Mammary epithelial cell (primary cell): ENCODE measurements around the gene TGM2.

Source experiments
- EZH2 ChIP-seq: IDR thresholded peaks from 2 replicates; pipeline ENCODE4 v1.6.1; 2012; ENCODE audit warnings: low read length, inconsistent platforms, borderline replicate concordance
- TF ChIP-seq, protein P1 (sequence below), 2 donors: IDR thresholded peaks in 1 of 2; conservative IDR thresholded peaks in 1 of 2; 2 replicates each; pipeline ENCODE4 v1.5.1; 2011 to 2012; ENCODE audit warnings: inconsistent platforms in 2 of 2, low read length in 2 of 2, mild to moderate bottlenecking in 2 of 2, control low read depth in 1 of 2, low read depth in 1 of 2; ENCODE audit not compliant: insufficient read depth in 1 of 2; ENCODE audit errors: extremely low read depth in 1 of 2

GRCh38 chr20:38117205-38117604 is 47.9 kb downstream of the TGM2 start:
- TF ChIP-seq, protein P1, sequence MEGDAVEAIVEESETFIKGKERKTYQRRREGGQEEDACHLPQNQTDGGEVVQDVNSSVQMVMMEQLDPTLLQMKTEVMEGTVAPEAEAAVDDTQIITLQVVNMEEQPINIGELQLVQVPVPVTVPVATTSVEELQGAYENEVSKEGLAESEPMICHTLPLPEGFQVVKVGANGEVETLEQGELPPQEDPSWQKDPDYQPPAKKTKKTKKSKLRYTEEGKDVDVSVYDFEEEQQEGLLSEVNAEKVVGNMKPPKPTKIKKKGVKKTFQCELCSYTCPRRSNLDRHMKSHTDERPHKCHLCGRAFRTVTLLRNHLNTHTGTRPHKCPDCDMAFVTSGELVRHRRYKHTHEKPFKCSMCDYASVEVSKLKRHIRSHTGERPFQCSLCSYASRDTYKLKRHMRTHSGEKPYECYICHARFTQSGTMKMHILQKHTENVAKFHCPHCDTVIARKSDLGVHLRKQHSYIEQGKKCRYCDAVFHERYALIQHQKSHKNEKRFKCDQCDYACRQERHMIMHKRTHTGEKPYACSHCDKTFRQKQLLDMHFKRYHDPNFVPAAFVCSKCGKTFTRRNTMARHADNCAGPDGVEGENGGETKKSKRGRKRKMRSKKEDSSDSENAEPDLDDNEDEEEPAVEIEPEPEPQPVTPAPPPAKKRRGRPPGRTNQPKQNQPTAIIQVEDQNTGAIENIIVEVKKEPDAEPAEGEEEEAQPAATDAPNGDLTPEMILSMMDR (conservative IDR thresholded peaks at IDR 0.05 in 1 of 2, IDR thresholded peaks at IDR 0.05 in 1 of 2; ENCODE audit: extremely low read depth in 1 of 2, insufficient read depth in 1 of 2, low read depth in 1 of 2, low read length in 2 of 2) = no peak
- TF ChIP-seq EZH2 = no peak
